ENCODE measurements around the gene GALNT14. TPM values are rescaled to one million over a fixed set of nuclear protein-coding genes. Genes with fewer than 3 reads are reported as not detected.

The GALNT14 gene
- total and polyA plus RNA-seq, 10 of the 15 experiments (the other 5 are each of a cell fraction or from before 2014, with no cell fraction given), result 3.7 to 17.8 (median 6.0) TPM

- TF ChIP-seq, protein P1, sequence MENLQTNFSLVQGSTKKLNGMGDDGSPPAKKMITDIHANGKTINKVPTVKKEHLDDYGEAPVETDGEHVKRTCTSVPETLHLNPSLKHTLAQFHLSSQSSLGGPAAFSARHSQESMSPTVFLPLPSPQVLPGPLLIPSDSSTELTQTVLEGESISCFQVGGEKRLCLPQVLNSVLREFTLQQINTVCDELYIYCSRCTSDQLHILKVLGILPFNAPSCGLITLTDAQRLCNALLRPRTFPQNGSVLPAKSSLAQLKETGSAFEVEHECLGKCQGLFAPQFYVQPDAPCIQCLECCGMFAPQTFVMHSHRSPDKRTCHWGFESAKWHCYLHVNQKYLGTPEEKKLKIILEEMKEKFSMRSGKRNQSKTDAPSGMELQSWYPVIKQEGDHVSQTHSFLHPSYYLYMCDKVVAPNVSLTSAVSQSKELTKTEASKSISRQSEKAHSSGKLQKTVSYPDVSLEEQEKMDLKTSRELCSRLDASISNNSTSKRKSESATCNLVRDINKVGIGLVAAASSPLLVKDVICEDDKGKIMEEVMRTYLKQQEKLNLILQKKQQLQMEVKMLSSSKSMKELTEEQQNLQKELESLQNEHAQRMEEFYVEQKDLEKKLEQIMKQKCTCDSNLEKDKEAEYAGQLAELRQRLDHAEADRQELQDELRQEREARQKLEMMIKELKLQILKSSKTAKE (IDR thresholded peaks at IDR 0.05; ENCODE audit: low read depth, poor library complexity, severe bottlenecking), result no peak
- TF ChIP-seq RELB (IDR thresholded peaks at IDR 0.05; ENCODE audit: low read depth) (peak; percentile 47; the same call in 1 of the 2 replicates), DPF2 (IDR thresholded peaks at IDR 0.05) (peak; percentile 100), RBBP5 (conservative IDR thresholded peaks at IDR 0.05) (no peak), CUX1 (IDR thresholded peaks at IDR 0.05; ENCODE audit: insufficient replicate concordance, low read depth, low read length) (no peak), WRNIP1 (IDR thresholded peaks at IDR 0.05; ENCODE audit: borderline replicate concordance, low read depth, low read length) (peak; percentile 97; the same call in 1 of the 2 replicates)
Observed at GRCh38 chr2:31136732-31137131, 1.5 kb downstream of the GALNT14 start (continued).
